Right lobe of liver (tissue), 4 donors: ENCODE measurements around the gene KLK7.

Experiments used
- POLR2A ChIP-seq: fragments of 450-650 bp; IDR thresholded peaks from one replicate; pipeline ENCODE4 v1.6.1; 2017; ENCODE audit warnings: antibody characterized with exemption, mild to moderate bottlenecking
- TF ChIP-seq, protein P1 (sequence below), 4 donors: fragments of 200-600 bp in 3 of 4; fragments of 450-650 bp in 1 of 4; IDR thresholded peaks; one replicate each; pipeline versions ENCODE4 v1.5.1 to v1.8.0; 2016 to 2022; ENCODE audit warnings: antibody characterized with exemption in 4 of 4, mild to moderate bottlenecking in 2 of 4
- donor health status: DM: no; HTN: no; CAD: no.
- donor health status: DM: no; HTN: no; CAD: no.
- donor health status: DM: no; HTN: yes; CAD: no.

GRCh38 chr19:51016798-51017683 lies 33.3 kb upstream of the KLK7 start:
- TF ChIP-seq, protein P1, sequence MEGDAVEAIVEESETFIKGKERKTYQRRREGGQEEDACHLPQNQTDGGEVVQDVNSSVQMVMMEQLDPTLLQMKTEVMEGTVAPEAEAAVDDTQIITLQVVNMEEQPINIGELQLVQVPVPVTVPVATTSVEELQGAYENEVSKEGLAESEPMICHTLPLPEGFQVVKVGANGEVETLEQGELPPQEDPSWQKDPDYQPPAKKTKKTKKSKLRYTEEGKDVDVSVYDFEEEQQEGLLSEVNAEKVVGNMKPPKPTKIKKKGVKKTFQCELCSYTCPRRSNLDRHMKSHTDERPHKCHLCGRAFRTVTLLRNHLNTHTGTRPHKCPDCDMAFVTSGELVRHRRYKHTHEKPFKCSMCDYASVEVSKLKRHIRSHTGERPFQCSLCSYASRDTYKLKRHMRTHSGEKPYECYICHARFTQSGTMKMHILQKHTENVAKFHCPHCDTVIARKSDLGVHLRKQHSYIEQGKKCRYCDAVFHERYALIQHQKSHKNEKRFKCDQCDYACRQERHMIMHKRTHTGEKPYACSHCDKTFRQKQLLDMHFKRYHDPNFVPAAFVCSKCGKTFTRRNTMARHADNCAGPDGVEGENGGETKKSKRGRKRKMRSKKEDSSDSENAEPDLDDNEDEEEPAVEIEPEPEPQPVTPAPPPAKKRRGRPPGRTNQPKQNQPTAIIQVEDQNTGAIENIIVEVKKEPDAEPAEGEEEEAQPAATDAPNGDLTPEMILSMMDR (IDR thresholded peaks at IDR 0.05), result peak; percentile 28 to 62 (median 46)
- no peak for TF ChIP-seq POLR2A
